Mesenchymal stem cell (in vitro differentiated cells and primary cell): ENCODE data around the gene SIDT2.

ENCODE experiments used
- DNase-seq: peaks from one replicate; pipeline ENCODE4 v3.0.0-alpha.2; 2013
- H2AFZ ChIP-seq: one replicate; pipeline ENCODE4 v1.6.1; 2013; ENCODE audit warnings: low read depth, mild to moderate bottlenecking, control low read depth, inconsistent platforms, low read length, moderate library complexity
- H2AK5ac ChIP-seq: 2 replicates; pipeline ENCODE4 v1.6.1; 2013; ENCODE audit warnings: low read length, moderate library complexity, mild to moderate bottlenecking, inconsistent platforms; ENCODE audit not compliant: severe bottlenecking
- H2BK120ac ChIP-seq: one replicate; pipeline ENCODE4 v1.6.1; 2013; ENCODE audit warnings: low read depth, mild to moderate bottlenecking, inconsistent platforms, low read length, moderate library complexity
- H2BK12ac ChIP-seq, 2 experiments: one replicate each; pipeline ENCODE4 v1.6.1; 2013; ENCODE audit warnings: inconsistent platforms in 2 of 2, low read length in 2 of 2, mild to moderate bottlenecking in 2 of 2, moderate library complexity in 2 of 2, control low read depth in 1 of 2
- H2BK15ac ChIP-seq: one replicate; pipeline ENCODE4 v1.6.1; 2013; ENCODE audit warnings: mild to moderate bottlenecking, low read depth, inconsistent platforms; ENCODE audit not compliant: poor library complexity, severe bottlenecking
- H2BK5ac ChIP-seq: 2 replicates; pipeline ENCODE4 v1.6.1; 2013; ENCODE audit warnings: low read depth, mild to moderate bottlenecking, low read length, control low read depth, inconsistent platforms; ENCODE audit not compliant: poor library complexity, severe bottlenecking
- H3K14ac ChIP-seq, 2 experiments: one replicate each; pipeline ENCODE4 v1.6.1; 2013; ENCODE audit warnings: inconsistent platforms in 2 of 2, low read length in 2 of 2, control low read depth in 1 of 2, mild to moderate bottlenecking in 1 of 2, moderate library complexity in 1 of 2
- H3K18ac ChIP-seq, 2 experiments: one replicate each; pipeline ENCODE4 v1.6.1; 2013; ENCODE audit warnings: inconsistent platforms in 2 of 2, low read length in 2 of 2, control low read depth in 1 of 2, low read depth in 1 of 2, mild to moderate bottlenecking in 1 of 2
- H3K23ac ChIP-seq, 2 experiments: one replicate each; pipeline ENCODE4 v1.6.1; 2013; ENCODE audit warnings: inconsistent platforms in 2 of 2, low read length in 2 of 2, mild to moderate bottlenecking in 2 of 2, moderate library complexity in 2 of 2, control low read depth in 1 of 2
- H3K27ac ChIP-seq: 2 replicates; pipeline ENCODE4 v1.5.1; 2013; ENCODE audit warnings: mild to moderate bottlenecking, moderate library complexity, low read length, control low read depth, inconsistent platforms; ENCODE audit not compliant: poor library complexity, severe bottlenecking
- H3K27me3 ChIP-seq, 2 experiments: 2 replicates each; pipeline versions ENCODE4 v1.6.1 to v1.7.0; 2013; ENCODE audit warnings: low read length in 2 of 2, mild to moderate bottlenecking in 2 of 2, moderate library complexity in 2 of 2, control low read depth in 1 of 2, inconsistent platforms in 1 of 2; ENCODE audit not compliant: control insufficient read depth in 1 of 2, insufficient read depth in 1 of 2
- H3K36me3 ChIP-seq, 2 experiments: 2 replicates each; pipeline versions ENCODE4 v1.6.1 to v1.7.0; 2013; ENCODE audit warnings: low read length in 2 of 2, control low read depth in 1 of 2, inconsistent platforms in 1 of 2, low read depth in 1 of 2, mild to moderate bottlenecking in 1 of 2; ENCODE audit not compliant: insufficient read depth in 2 of 2, control insufficient read depth in 1 of 2
- H3K4ac ChIP-seq, 2 experiments: one replicate each; pipeline ENCODE4 v1.6.1; 2013; ENCODE audit warnings: inconsistent platforms in 2 of 2, low read length in 2 of 2, mild to moderate bottlenecking in 2 of 2, moderate library complexity in 2 of 2, control low read depth in 1 of 2, low read depth in 1 of 2
- H3K4me1 ChIP-seq: 2 replicates; pipeline ENCODE4 v1.6.1; 2013; ENCODE audit warnings: low read depth, low read length, control low read depth; ENCODE audit not compliant: control insufficient read depth, insufficient read depth
- H3K4me2 ChIP-seq: 2 replicates; pipeline ENCODE4 v1.6.1; 2013; ENCODE audit warnings: low read length, mild to moderate bottlenecking, inconsistent platforms; ENCODE audit not compliant: poor library complexity, severe bottlenecking
- H3K4me3 ChIP-seq, 2 experiments: 2 replicates each; pipeline versions ENCODE4 v1.5.1 to v1.7.0; 2013; ENCODE audit warnings: low read length in 2 of 2, mild to moderate bottlenecking in 2 of 2, control low read depth in 1 of 2, low read depth in 1 of 2; ENCODE audit not compliant: insufficient read depth in 1 of 2
- H3K79me1 ChIP-seq: replicated peaks from 2 replicates; pipeline ENCODE4 v1.6.1; 2013; ENCODE audit warnings: mild to moderate bottlenecking, control low read depth, low read length, inconsistent platforms; ENCODE audit not compliant: poor library complexity, severe bottlenecking
- H3K9ac ChIP-seq: 2 replicates; pipeline ENCODE4 v1.7.0; 2013; ENCODE audit warnings: mild to moderate bottlenecking, low read length, moderate library complexity
- H3K9me3 ChIP-seq: 2 replicates; pipeline ENCODE4 v1.7.0; 2013; ENCODE audit warnings: mild to moderate bottlenecking, low read length; ENCODE audit not compliant: control insufficient read depth
- H4K8ac ChIP-seq: one replicate; pipeline ENCODE4 v1.6.1; 2013; ENCODE audit warnings: inconsistent platforms, mild to moderate bottlenecking, low read length, moderate library complexity
- H4K91ac ChIP-seq: one replicate; pipeline ENCODE4 v1.6.1; 2013; ENCODE audit warnings: mild to moderate bottlenecking, low read length, inconsistent platforms
- WGBS: methylation state at CpG from one replicate; pipeline ENCODE4 v1.1.7; 2013; ENCODE audit warnings: mixed read lengths; 5-methylcytosine and 5-hydroxymethylcytosine counted together

Gene SIDT2

GRCh38 chr11:117232092-117232878 lies 53.7 kb downstream of the SIDT2 start, which contains the start of gene RNF214:
RNF214 (plus strand) TSS chr11:117232671; CDS start chr11:117234273, 1,602 bp downstream.
- Histone ChIP-seq H3K4me1 (peaks cover 1% of the 10 kb centered on the region), H3K9ac (peak within 1 kb of the TSS; percentile 98), H4K8ac (peak within 1 kb of the TSS; percentile 96), H2AFZ (peak within 1 kb of the TSS; percentile 66), H2AK5ac (peak within 1 kb of the TSS; percentile 3), H4K91ac (peak within 1 kb of the TSS; percentile 66), H3K4me2 (peak within 1 kb of the TSS; percentile 91), H3K79me1 (peaks cover 26% of the 10 kb centered on the region), H3K9me3 (no peaks in the 10 kb centered on the region), H3K27ac (peak within 1 kb of the TSS; percentile 50), H3K18ac (peak within 1 kb of the TSS; percentile 68 to 83), H3K36me3 (peaks cover 28 to 35% of the 10 kb centered on the region in 2 experiments), H2BK15ac (peak within 1 kb of the TSS; percentile 57), H3K4ac (peak within 1 kb of the TSS; percentile 83 to 88), H3K27me3 (no peaks in the 10 kb centered on the region), H2BK120ac (peak within 1 kb of the TSS; percentile 95), H2BK5ac (no peak within 1 kb of the TSS), H3K4me3 (peak within 1 kb of the TSS; percentile 82 to 94), H3K14ac (peak within 1 kb of the TSS; percentile 25 to 78), H3K23ac (no peak within 1 kb of the TSS), H2BK12ac (peak within 1 kb of the TSS; percentile 7 to 45)
- peak; percentile 66 for DNase-seq
- under 1% methylated on average over 47 of the region's 94 CpGs for WGBS

GRCh38 chr11:117232911-117233409 lies 54.4 kb downstream of the SIDT2 start:
- Histone ChIP-seq H3K79me1 (peaks cover 24% of the 10 kb centered on the region), H3K14ac (peak overlapping the region in 1 of 2 experiments; percentile 25), H2BK15ac (no peak overlapping the region), H3K27me3 (no peaks in the 10 kb centered on the region), H3K4me2 (peak overlapping the region; percentile 84), H3K36me3 (peaks cover 21 to 30% of the 10 kb centered on the region in 2 experiments), H3K9me3 (no peaks in the 10 kb centered on the region), H4K8ac (peak overlapping the region; percentile 88), H3K23ac (no peak overlapping the region), H3K4ac (peak overlapping the region; percentile 29 to 71), H3K18ac (peak overlapping the region; percentile 4 to 74), H2BK12ac (no peak overlapping the region), H3K27ac (peak overlapping the region; percentile 30), H2AK5ac (peak overlapping the region; percentile 3), H2BK120ac (peak overlapping the region; percentile 95), H2AFZ (no peak overlapping the region), H3K9ac (peak overlapping the region; percentile 86), H4K91ac (peak overlapping the region; percentile 6), H2BK5ac (no peak overlapping the region), H3K4me3 (peak overlapping the region; percentile 78 to 88), H3K4me1 (peaks cover 1% of the 10 kb centered on the region)
- WGBS, result 4% methylated on average over 25 of the region's 27 CpGs
- no peak for DNase-seq

- no peaks in the 10 kb centered on the region for H3K27me3 ChIP-seq
- H3K4me1 ChIP-seq, result no peaks in the 10 kb centered on the region
- H3K9me3 ChIP-seq, result no peaks in the 10 kb centered on the region
- H3K36me3 ChIP-seq, result peaks cover 25 to 39% of the 10 kb centered on the region in 2 experiments
- no peak overlapping the region for H3K4me2 ChIP-seq
- H3K9ac ChIP-seq, result no peak overlapping the region
- H2AK5ac ChIP-seq, result no peak overlapping the region
- WGBS, result 98% methylated on average over 4 of the region's 5 CpGs
- peaks cover 14% of the 10 kb centered on the region for H3K79me1 ChIP-seq
- no peak overlapping the region for H3K27ac ChIP-seq
- no peak overlapping the region for H3K14ac ChIP-seq
- no peak overlapping the region for H3K4me3 ChIP-seq
- H2BK120ac ChIP-seq, result no peak overlapping the region
- H3K18ac ChIP-seq, result no peak overlapping the region
- H3K4ac ChIP-seq, result no peak overlapping the region
- no peak overlapping the region for H4K8ac ChIP-seq
- DNase-seq, result no peak
- H2BK15ac ChIP-seq, result no peak overlapping the region
- H2BK12ac ChIP-seq, result no peak overlapping the region
- no peak overlapping the region for H4K91ac ChIP-seq
- H2AFZ ChIP-seq, result no peak overlapping the region
- no peak overlapping the region for H3K23ac ChIP-seq
- H2BK5ac ChIP-seq, result no peak overlapping the region
Measured at GRCh38 chr11:117238221-117238620, 59.7 kb downstream of the SIDT2 start.

- Histone ChIP-seq H2AFZ (no peak overlapping the region), H3K23ac (no peak overlapping the region), H3K9me3 (no peaks in the 10 kb centered on the region), H2BK12ac (no peak overlapping the region), H2AK5ac (no peak overlapping the region), H3K18ac (no peak overlapping the region), H2BK5ac (no peak overlapping the region), H2BK120ac (no peak overlapping the region), H3K79me1 (peaks cover 18% of the 10 kb centered on the region), H3K27ac (peak overlapping the region; percentile 19), H3K4ac (no peak overlapping the region), H3K27me3 (no peaks in the 10 kb centered on the region), H4K8ac (no peak overlapping the region), H4K91ac (no peak overlapping the region), H3K4me1 (no peaks in the 10 kb centered on the region), H3K9ac (peak overlapping the region; percentile 53), H3K4me2 (no peak overlapping the region), H3K14ac (no peak overlapping the region), H3K36me3 (peaks cover 32 to 50% of the 10 kb centered on the region in 2 experiments), H3K4me3 (no peak overlapping the region), H2BK15ac (no peak overlapping the region)
- peak; percentile 94 for DNase-seq
- WGBS, result 13% methylated on average over 5 of the region's 6 CpGs
Measured at GRCh38 chr11:117239295-117239694, 60.8 kb downstream of the SIDT2 start.
